Measurements from ENCODE around the gene PPIB. TPM values are rescaled to one million over a fixed set of nuclear protein-coding genes. Genes with fewer than 3 reads are reported as not detected.

The PPIB gene
- total RNA-seq, 1 experiment from 2014 or later: 453 TPM

Other genes with a start within 250 kb of the PPIB start
- gene DAPK2, start 116.5 kb downstream of the PPIB start, total RNA-seq (2021; ENCODE audit: unreplicated experiment): 4.8 TPM
- 69.3 TPM for gene CIAO2A, start 69.2 kb downstream of the PPIB start, total RNA-seq (2021; ENCODE audit: unreplicated experiment)
- 91.9 TPM for gene SNX1, start 67.0 kb downstream of the PPIB start, total RNA-seq (2021; ENCODE audit: unreplicated experiment)
- 6.3 TPM for gene SNX22, start 11.3 kb downstream of the PPIB start, total RNA-seq (2021; ENCODE audit: unreplicated experiment)
- gene CSNK1G1, start 193.2 kb upstream of the PPIB start, total RNA-seq (2021; ENCODE audit: unreplicated experiment): 21.1 TPM
- gene PCLAF, start 218.4 kb upstream of the PPIB start, total RNA-seq (2021; ENCODE audit: unreplicated experiment): 93.5 TPM
- gene TRIP4, start 224.8 kb upstream of the PPIB start, total RNA-seq (2021; ENCODE audit: unreplicated experiment): 18.3 TPM